ENCODE data around the gene CTBP1.

The CTBP1 gene

DNA sequence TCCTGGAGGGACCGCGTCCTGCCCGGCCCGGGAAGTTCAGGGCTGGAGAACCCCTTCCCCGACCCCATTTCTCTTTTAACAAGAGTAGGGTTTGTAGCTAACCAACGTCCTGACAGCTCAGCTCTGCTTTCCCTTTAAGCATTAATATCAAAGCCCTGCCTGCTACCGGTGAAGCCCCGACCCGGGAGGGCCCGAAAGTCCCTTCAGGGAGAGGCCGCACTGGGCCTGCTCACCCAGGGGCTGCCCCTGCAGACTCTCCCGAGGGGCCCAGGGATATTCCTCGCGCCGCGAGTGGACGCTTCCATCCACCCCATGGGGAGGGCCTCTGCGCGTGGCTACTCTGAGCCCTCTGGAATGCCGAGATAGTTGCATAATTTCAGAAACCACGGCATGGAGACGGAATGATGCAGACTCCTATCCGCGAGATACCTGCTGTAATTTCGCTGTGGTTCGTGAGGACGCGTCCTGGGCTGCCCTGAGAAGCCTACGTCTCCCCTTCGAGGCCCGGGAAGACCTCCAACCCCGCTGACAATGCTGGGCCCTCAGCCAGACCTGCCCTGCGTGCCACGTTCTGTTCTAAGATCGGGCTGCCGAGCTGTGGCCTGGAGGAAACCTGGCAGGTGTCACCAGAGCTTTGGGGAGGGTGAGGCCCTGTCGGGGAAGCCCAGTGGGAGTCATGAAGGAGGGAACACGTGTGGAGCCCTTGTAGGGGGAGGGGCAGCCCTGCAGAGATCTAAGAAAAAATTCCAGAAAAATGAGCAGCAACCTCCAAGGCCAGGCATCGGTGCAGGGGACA, 999 bp upstream of the CTBP1 start:
- no peak for DNase-seq (ENCODE audit: low read depth)

DNA sequence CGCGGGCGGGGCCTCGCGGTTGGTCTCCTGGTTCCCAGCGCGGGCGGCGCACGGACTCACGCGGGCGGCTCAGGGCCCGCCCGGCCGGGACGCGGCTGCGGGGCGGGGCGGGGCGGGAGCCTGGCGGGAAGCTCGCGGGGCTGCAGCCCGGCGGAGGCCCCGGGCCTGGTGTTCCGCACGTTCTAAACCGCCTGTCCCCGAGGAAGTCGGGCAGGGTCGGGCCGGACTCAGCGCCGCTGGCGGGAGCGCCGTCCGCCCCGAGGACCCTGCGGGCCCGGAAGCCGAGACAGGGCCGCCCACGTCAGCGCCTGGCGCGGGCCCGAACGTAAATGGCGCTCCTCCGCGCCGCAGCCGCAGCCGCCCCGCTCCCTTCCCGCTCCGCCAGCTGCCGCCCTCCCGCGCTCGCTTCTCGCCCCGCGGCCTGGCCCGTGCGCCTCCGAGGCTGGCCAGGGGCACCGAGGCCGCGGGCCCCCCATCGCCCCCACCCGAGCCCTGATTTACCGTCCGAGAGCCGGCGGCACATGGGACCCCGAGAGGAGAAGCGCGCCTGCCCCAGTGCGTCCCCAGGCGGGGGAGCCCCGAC, 309 bp upstream of the CTBP1 start:
- DNase-seq (ENCODE audit: low read depth), result peak; percentile 78

GRCh38 chr4:1247864-1248244, 1.1 kb downstream of the CTBP1 start:
- DNase-seq (ENCODE audit: low read depth), result no peak

DNA sequence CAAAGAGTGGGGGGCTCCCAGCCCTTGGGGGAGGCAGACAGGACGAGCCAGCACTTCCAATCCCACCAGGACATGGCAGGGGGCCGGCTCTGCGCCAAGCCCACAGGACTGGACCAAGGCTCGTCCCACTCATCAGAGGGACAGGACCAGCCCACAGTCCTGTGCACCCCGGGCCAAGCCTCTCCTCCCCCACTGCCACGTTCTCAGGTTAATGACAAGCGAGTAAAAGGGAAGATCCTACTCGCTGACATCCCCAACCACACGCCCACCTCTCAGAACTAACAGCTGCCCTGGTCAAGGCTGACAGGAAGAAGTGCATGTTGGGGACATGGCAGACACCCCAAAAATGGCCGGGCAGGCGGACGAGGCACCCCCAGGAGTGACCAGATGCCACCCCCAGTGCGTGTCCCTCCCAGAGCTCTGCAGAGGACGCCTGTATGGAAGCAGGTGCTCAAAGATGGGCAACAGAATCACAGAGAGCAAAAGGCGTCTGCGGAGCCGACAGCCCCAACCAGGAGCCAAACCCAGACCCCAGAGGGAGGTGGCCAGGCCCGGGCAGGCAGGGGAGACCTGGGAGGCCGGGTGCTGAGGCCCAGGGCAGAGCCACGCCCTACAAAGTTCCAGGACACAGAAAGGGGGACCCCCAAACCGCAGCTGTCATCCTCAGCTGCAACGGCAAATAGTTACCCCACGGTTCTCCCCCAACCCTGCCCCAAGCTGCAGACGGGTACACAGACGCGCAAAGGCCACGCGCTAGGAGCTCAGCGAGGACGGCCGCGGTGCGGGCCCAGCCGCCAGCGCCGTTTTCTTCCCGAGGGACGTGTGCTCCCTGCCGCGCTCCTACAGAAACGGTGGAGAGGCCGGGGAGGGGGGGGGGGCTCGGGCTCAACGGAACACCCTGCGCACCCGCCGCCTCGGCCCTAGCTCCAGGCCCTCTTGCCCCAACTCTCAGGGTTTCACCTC, 1.7 kb downstream of the CTBP1 start:
- no peak for DNase-seq (ENCODE audit: low read depth)

- no peak for DNase-seq (ENCODE audit: low read depth)
Measured at GRCh38 chr4:1246111-1246881, 2.6 kb downstream of the CTBP1 start.

DNA sequence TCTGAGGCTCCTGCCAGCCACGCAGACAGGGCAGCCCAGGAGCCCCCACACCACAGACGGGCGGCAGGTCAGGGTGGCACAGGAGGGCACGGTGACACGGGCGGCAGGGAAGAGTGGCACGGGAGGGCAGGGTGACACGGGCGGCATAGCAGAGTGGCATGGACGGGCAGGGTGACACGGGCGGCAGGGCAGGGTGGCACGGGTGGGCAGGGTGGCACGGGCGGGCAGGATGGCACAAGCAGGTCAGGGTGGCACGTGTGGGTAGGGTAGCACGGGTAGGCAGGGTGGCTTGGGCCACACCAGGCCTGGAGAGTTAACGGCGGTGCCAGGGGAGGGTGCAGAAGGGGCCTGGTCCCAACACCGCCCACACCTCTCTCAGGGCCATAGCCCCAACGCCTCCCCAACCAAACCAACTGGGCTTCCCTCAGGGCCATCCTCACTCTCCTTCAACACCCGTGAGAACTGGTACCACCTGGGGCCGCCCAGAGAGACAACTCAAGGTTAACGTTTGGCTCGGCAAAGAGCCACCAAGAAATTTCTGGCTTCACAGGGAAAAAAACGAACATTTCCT, 3.4 kb downstream of the CTBP1 start:
- no peak for DNase-seq (ENCODE audit: low read depth)

- no peak for DNase-seq (ENCODE audit: low read depth)
Measured at GRCh38 chr4:1244978-1245471, 3.9 kb downstream of the CTBP1 start.

DNA sequence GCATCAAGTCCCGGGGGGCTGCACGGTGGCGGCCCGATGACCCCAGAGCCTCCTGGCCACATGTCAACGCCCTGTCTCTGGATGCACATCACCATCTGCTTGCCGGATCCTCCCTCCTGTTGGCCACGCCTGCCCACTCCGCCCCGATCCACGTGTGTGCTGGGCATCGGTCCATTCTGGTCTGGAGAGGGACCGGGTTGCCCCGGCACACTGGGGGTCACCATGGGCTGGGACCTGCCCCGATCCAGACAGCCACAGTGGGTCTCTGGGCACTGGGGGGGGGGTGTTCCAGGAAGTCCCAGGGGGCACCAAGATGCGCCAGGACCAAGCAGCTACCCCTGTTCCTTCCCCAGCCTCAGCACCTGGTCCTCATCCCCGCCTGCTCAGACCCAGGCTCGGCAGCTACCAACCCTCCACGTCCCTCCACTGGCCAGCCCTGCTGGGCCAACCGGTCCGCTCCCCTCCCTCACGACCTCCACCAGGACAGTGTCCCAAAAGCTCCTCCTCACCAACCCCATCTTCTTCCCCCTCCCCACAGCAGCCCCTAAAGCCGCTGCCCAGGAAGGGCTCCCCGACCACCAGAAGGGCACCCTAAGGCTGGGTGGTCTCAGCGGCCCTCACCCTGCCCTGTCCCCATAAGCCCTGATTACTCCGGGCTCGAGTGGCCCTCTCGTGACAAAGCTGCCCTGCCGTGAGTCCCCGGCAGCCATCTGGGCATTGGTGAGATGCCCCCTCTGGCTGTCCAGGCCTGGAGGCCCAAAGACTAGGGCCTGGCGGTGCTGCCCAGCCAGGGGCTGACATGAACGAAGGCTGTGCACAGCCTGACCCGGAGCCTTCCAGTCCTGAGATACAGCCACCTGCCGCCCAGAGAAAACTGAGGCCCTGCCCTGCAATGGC, 4.6 kb downstream of the CTBP1 start:
- DNase-seq (ENCODE audit: low read depth), result no peak

DNA sequence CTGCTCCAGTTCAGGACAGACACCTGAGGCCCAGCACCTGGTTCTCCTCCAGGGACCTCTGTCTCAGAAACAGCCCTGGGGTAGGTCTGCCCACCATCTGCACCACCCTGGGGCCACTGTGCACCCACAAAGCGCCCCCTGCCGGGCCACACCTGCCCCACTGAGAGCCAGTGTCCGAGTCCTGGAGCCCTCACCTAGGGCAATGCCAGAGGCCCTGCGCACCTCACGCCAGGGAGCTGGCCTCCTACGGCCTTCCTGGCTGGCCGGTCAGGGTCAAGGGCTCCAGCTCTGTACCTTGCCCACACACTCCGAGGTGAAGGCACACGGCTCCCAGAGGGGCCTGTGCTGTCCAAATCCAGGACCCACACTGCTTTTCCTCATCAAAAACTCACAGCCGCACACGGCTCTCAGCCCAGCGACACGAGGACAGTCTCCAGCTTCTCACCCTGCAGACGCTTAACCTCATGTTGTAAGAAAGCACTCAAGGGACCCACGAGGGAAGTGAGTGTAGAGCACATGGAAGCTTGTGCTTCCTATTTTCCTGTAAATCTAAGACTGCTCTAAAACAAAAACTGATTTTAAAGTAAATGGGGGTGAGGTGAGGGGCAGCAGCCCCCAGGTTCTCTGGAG, 5.4 kb downstream of the CTBP1 start:
- no peak for DNase-seq (ENCODE audit: low read depth)

DNA sequence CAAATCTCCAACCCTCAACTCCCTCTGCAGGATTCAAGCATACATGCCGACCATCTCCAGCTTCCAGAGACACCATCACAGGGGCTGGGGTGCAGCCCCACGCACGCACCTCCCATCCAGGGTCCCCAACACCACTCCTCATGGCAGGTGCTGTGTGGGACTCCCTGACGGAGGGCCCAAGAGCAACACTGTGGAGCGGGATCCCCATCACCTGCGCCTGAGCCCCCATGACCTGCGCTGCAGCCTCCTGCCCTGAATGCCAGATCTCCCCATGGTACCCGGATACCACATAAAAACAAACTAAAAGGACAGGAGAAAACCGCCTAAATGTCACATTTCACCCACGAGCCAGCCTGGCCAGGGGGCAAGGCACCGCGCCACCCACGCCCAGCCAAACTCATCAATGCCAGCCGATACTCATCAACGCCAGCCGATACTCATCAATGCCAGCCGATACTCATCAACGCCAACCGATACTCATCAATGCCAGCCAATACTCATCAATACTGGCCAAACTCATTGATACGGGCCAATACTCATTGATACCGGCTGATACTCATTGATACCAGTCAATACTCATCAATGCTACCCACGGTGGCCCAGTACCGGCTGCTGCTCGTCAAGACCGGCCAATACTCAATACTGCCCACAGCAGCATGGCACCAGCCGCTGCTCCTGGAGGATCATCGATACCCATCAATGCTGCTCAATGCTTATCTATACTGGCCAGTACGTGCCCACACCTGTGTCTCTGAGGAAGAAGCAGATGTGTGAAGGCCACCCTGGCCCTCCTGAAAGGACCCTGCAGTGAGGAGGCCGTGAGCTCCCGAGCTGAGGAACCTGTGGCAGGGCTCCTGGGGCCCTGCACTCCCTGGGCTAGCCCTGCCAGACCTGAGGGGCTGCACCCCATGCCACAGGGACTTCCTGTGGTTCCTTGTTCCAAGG, 6.2 kb downstream of the CTBP1 start:
- DNase-seq (ENCODE audit: low read depth), result no peak

DNA sequence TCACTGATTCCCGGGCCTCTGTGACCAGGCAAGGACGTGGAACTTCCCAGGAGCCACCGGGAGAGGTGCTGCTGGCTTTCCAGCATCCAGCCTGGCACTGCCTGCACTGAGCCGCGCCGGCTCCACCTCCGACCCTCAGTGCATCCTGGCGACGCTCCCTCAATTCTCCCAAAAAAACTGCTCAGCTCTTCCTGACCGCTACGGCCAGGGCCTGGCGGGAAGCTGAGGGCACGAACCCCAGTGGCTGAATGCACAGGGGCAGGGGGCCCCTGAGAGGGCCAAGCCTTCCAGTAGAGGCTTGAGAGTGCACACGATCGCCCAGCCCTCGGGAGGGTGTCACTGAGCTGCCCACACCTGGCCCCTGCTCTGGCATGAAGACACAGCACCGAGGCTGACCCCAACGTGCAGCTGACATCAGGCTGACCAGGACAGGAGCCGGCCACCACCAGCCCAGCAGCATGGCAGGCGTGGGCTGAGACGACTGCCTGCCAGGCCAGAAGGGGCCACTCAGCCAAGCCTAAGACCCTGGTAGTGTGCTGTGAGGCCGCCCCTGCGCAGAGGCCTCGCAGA, 6.9 kb downstream of the CTBP1 start:
- no peak for DNase-seq (ENCODE audit: low read depth)

GRCh38 chr4:1241466-1241935, 7.4 kb downstream of the CTBP1 start:
- DNase-seq (ENCODE audit: low read depth), result no peak

GRCh38 chr4:1240721-1241465, 8.0 kb downstream of the CTBP1 start:
- DNase-seq (ENCODE audit: low read depth), result no peak

GRCh38 chr4:1239950-1240307, 9.0 kb downstream of the CTBP1 start:
- no peak for DNase-seq (ENCODE audit: low read depth)

GRCh38 chr4:1239141-1239949, 9.6 kb downstream of the CTBP1 start:
- no peak for DNase-seq (ENCODE audit: low read depth)

GRCh38 chr4:1238676-1239000, 10.3 kb downstream of the CTBP1 start:
- DNase-seq (ENCODE audit: low read depth), result no peak

Measured in stimulated activated CD8-positive, alpha-beta memory T cell treated with anti-CD3 and anti-CD28 coated beads, Interleukin-12 subunit alpha, Interleukin-12 subunit beta, amount 100 ng/mL, for 4 hours (primary cell).